HCT116 (cell line): ENCODE results near the gene LY86. TPM values are rescaled to one million over a fixed set of nuclear protein-coding genes. Genes with fewer than 3 reads are reported as not detected.

Experiments used
- ATAC-seq: fragments of 200-7000 bp; cut with Tn5 transposase; 2 replicates; pipeline ENCODE4 v1.9.1; 2020; ENCODE audit warnings: mild to moderate bottlenecking, moderate library complexity
- BruUV-seq: library from RNA; stranded (reverse); fragments of 400-500 nt; replicated peaks from 2 replicates; lab custom pipeline; 2021; lab: Mats Ljungman, UMichigan
- CTCF ChIA-PET: fragments of 300-600 bp; sonication (Branson Sonifier 250); formaldehyde crosslinking; loops from one replicate; lab custom pipeline; 2021; ENCODE audit warnings: antibody characterized with exemption; lab: Charles Lee
- POLR2A ChIA-PET: fragments of 300-600, 350-600 bp; sonication (Branson Sonifier 250); formaldehyde crosslinking; loops from one replicate; lab custom pipeline; 2021; ENCODE audit warnings: antibody characterized with exemption; lab: Charles Lee
- RAD21 ChIA-PET, 2 experiments: fragments of 300-600 bp; sonication (Branson Sonifier 250); formaldehyde crosslinking; loops; one replicate each; lab custom pipeline; 2023; ENCODE audit warnings: low total read pairs in 2 of 2; ENCODE audit not compliant: uncharacterized antibody in 2 of 2, unreplicated experiment in 2 of 2, low non-redundant PET in 1 of 2; lab: Charles Lee
- DNase-seq: peaks from one replicate; pipeline ENCODE4 v3.0.0-alpha.2; 2010; ENCODE audit warnings: low read depth, low spot score
- H2AFZ ChIP-seq: fragments of 200-600 bp; shearing (Covaris generic), sonication (generic); 2 replicates; pipeline ENCODE4 v1.6.1; 2017; ENCODE audit warnings: low read depth, mixed run types, mixed read lengths, antibody characterized with exemption, low read length; ENCODE audit not compliant: poor library complexity, severe bottlenecking
- H3K27ac ChIP-seq: 2 replicates; pipeline ENCODE4 v1.5.1; 2012; ENCODE audit warnings: low read depth, low read length
- H3K27me3 ChIP-seq: fragments of 200-600 bp; sonication (generic); 2 replicates; pipeline ENCODE4 v1.6.1; 2016; ENCODE audit warnings: mixed run types, low read length, mixed read lengths; ENCODE audit not compliant: insufficient read depth
- H3K36me3 ChIP-seq, 2 experiments: fragments of 200-500 bp in 1 of 2; fragments of 200-600 bp in 1 of 2; sonication (Bioruptor generic) in 1 of 2; sonication (generic) in 1 of 2; 2 replicates each; pipeline versions ENCODE4 v1.5.1 to v1.6.1; 2014 to 2016; ENCODE audit warnings: low read length in 2 of 2, inconsistent platforms in 1 of 2, mixed read lengths in 1 of 2, mixed run types in 1 of 2; ENCODE audit not compliant: insufficient read depth in 2 of 2, control insufficient read depth in 1 of 2
- H3K4me1 ChIP-seq, 2 experiments: fragments of 200-600 bp in 1 of 2; sonication (generic) in 1 of 2; 2 replicates each; pipeline versions ENCODE4 v1.5.1 to v1.6.1; 2012 to 2017; ENCODE audit warnings: low read length in 2 of 2, inconsistent platforms in 1 of 2, mild to moderate bottlenecking in 1 of 2, mixed read lengths in 1 of 2, mixed run types in 1 of 2, moderate library complexity in 1 of 2; ENCODE audit not compliant: insufficient read depth in 2 of 2, control insufficient read depth in 1 of 2
- H3K4me2 ChIP-seq: fragments of 200-600 bp; sonication (generic); 2 replicates; pipeline ENCODE4 v1.6.1; 2017; ENCODE audit warnings: mixed run types, low read length, mixed read lengths
- H3K4me3 ChIP-seq, 2 experiments: fragments of 200-600 bp in 1 of 2; sonication (generic) in 1 of 2; replicated peaks in 1 of 2; 2 replicates each; pipeline ENCODE4 v1.5.1; 2011 to 2016; ENCODE audit warnings: low read length in 2 of 2, control low read depth in 1 of 2, low read depth in 1 of 2, mild to moderate bottlenecking in 1 of 2, mixed read lengths in 1 of 2, mixed run types in 1 of 2
- H3K79me2 ChIP-seq: fragments of 200-600 bp; sonication (generic); 2 replicates; pipeline ENCODE4 v1.6.1; 2017; ENCODE audit warnings: mild to moderate bottlenecking, mixed run types, low read length, moderate library complexity, mixed read lengths; ENCODE audit not compliant: insufficient read depth
- H3K9ac ChIP-seq: fragments of 200-600 bp; sonication (generic); 2 replicates; pipeline ENCODE4 v1.6.1; 2016; ENCODE audit warnings: low read length, mixed read lengths
- H3K9me2 ChIP-seq: fragments of 200-600 bp; sonication (generic), shearing (Covaris generic); 2 replicates; pipeline ENCODE4 v1.6.1; 2017; ENCODE audit warnings: mixed run types, mild to moderate bottlenecking, moderate library complexity; ENCODE audit not compliant: insufficient read depth
- H3K9me3 ChIP-seq, 2 experiments: fragments of 200-500 bp in 1 of 2; fragments of 200-600 bp in 1 of 2; sonication (Bioruptor generic) in 1 of 2; sonication (generic) in 1 of 2; 2 replicates each; pipeline ENCODE4 v1.6.1; 2014 to 2017; ENCODE audit warnings: low read length in 2 of 2, mixed read lengths in 2 of 2, inconsistent platforms in 1 of 2, low read depth in 1 of 2, mild to moderate bottlenecking in 1 of 2, mixed run types in 1 of 2, moderate library complexity in 1 of 2; ENCODE audit not compliant: control insufficient read depth in 1 of 2, insufficient read depth in 1 of 2
- H4K20me1 ChIP-seq: fragments of 200-600 bp; sonication (generic), shearing (Covaris generic); 2 replicates; pipeline ENCODE4 v1.6.1; 2017; ENCODE audit warnings: mixed run types, mild to moderate bottlenecking, moderate library complexity; ENCODE audit not compliant: insufficient read depth
- EGR1 ChIP-seq: IDR thresholded peaks from 2 replicates; pipeline ENCODE4 v1.6.1; 2012; ENCODE audit warnings: low read depth
- FOSL1 ChIP-seq: IDR thresholded peaks from 2 replicates; pipeline ENCODE4 v1.6.1; 2012; ENCODE audit warnings: low read depth
- JUND ChIP-seq: IDR thresholded peaks from 2 replicates; pipeline ENCODE4 v1.6.1; 2012
- POLR2A ChIP-seq: IDR thresholded peaks from 2 replicates; pipeline ENCODE4 v1.7.0; 2011; ENCODE audit warnings: borderline replicate concordance; ENCODE audit not compliant: insufficient read depth, insufficient read length; ENCODE audit errors: extremely low read depth
- POLR2AphosphoS5 ChIP-seq: IDR thresholded peaks from 2 replicates; pipeline ENCODE4 v1.6.1; 2011; ENCODE audit warnings: mild to moderate bottlenecking, low read depth, low read length, moderate library complexity
- RAD21 ChIP-seq: IDR thresholded peaks from 2 replicates; pipeline ENCODE4 v1.6.1; 2012; ENCODE audit warnings: low read depth, mild to moderate bottlenecking
- SIN3A ChIP-seq: IDR thresholded peaks from 2 replicates; pipeline ENCODE4 v1.6.1; 2012; ENCODE audit warnings: low read depth
- SP1 ChIP-seq: IDR thresholded peaks from 2 replicates; pipeline ENCODE4 v1.6.1; 2012; ENCODE audit warnings: low read depth
- intact Hi-C: fragments of 100-400 bp; cut with micrococcal nuclease; formaldehyde crosslinking; loops from 2 replicates; pipeline ENCODE4 v1.10.0; 2022
- total RNA-seq: library from RNA; stranded (reverse); gene quantifications from one replicate; pipeline ENCODE4 v1.2.1, GENCODE V29; 2021; ENCODE audit not compliant: unreplicated experiment
- TF ChIP-seq, protein P1 (sequence below), 3 experiments: fragments of 200-600 bp in 1 of 3; sonication (generic) in 1 of 3; IDR thresholded peaks in 2 of 3; conservative IDR thresholded peaks in 1 of 3; 2 replicates each; pipeline ENCODE4 v1.5.1; 2012 to 2017; ENCODE audit warnings: low read depth in 2 of 3, low read length in 2 of 3, antibody characterized with exemption in 1 of 3, borderline replicate concordance in 1 of 3, control low read depth in 1 of 3, mild to moderate bottlenecking in 1 of 3, mixed read lengths in 1 of 3, mixed run types in 1 of 3, moderate library complexity in 1 of 3; ENCODE audit not compliant: insufficient read depth in 1 of 3
- TF ChIP-seq, protein P2 (sequence below): IDR thresholded peaks from 2 replicates; pipeline ENCODE4 v1.6.1; 2011; ENCODE audit warnings: mild to moderate bottlenecking, low read length, moderate library complexity; ENCODE audit not compliant: insufficient replicate concordance; ENCODE audit errors: extremely low read depth
- TF ChIP-seq, protein P3 (sequence below): IDR thresholded peaks from 2 replicates; pipeline ENCODE4 v1.6.1; 2012
- TF ChIP-seq, protein P4 (sequence below): IDR thresholded peaks from 2 replicates; pipeline ENCODE4 v1.6.1; 2012; ENCODE audit warnings: low read depth

The LY86 gene
- total RNA-seq, 1 experiment from 2014 or later, result not detected

DNA sequence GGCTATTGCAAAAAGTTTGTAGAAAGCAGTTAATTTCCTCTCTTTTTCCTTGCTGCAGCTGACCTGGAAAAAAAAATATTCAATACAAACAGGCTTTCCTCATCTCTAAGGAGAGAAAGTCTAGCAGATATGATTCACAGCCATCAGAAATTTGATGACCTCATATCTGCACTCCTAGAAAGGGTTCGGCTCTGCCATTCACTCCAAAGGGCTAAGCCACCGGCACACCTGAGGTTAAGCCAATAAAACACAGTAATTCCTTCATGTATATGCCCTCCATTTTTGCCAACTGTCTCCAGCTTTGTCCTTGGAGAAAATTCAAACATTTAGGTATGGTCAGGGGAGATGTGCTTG, 18.7 kb upstream of the LY86 start:
- DNase-seq (no peak), ATAC-seq (no peak)
- no peaks in the 10 kb centered on the region for H3K36me3 ChIP-seq
- TF ChIP-seq EGR1, result no peak
- no peak for TF ChIP-seq POLR2AphosphoS5
- TF ChIP-seq, protein P1, sequence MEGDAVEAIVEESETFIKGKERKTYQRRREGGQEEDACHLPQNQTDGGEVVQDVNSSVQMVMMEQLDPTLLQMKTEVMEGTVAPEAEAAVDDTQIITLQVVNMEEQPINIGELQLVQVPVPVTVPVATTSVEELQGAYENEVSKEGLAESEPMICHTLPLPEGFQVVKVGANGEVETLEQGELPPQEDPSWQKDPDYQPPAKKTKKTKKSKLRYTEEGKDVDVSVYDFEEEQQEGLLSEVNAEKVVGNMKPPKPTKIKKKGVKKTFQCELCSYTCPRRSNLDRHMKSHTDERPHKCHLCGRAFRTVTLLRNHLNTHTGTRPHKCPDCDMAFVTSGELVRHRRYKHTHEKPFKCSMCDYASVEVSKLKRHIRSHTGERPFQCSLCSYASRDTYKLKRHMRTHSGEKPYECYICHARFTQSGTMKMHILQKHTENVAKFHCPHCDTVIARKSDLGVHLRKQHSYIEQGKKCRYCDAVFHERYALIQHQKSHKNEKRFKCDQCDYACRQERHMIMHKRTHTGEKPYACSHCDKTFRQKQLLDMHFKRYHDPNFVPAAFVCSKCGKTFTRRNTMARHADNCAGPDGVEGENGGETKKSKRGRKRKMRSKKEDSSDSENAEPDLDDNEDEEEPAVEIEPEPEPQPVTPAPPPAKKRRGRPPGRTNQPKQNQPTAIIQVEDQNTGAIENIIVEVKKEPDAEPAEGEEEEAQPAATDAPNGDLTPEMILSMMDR (IDR thresholded peaks at IDR 0.05 in 2 of 3, conservative IDR thresholded peaks at IDR 0.05 in 1 of 3; ENCODE audit: borderline replicate concordance in 1 of 3, insufficient read depth in 1 of 3, low read depth in 2 of 3, low read length in 2 of 3), result no peak
- TF ChIP-seq SP1, result no peak
- TF ChIP-seq, all 23 proteins: peak for 0
- no TSS peak for BruUV-seq
- Histone ChIP-seq H3K9me2 (no peaks in the 10 kb centered on the region), H4K20me1 (no peaks in the 10 kb centered on the region), H3K4me2 (no peak overlapping the region), H2AFZ (no peak overlapping the region), H3K27me3 (peaks cover 41% of the 10 kb centered on the region), H3K9ac (no peak overlapping the region), H3K4me1 (no peaks in the 10 kb centered on the region), H3K9me3 (no peaks in the 10 kb centered on the region), H3K79me2 (no peaks in the 10 kb centered on the region), H3K4me3 (no peak overlapping the region), H3K27ac (no peak overlapping the region)
- ChIA-PET CTCF (no interaction called here), POLR2A (no interaction called here), RAD21 (no interaction called here)
- intact Hi-C loops, result no loop called here

DNA sequence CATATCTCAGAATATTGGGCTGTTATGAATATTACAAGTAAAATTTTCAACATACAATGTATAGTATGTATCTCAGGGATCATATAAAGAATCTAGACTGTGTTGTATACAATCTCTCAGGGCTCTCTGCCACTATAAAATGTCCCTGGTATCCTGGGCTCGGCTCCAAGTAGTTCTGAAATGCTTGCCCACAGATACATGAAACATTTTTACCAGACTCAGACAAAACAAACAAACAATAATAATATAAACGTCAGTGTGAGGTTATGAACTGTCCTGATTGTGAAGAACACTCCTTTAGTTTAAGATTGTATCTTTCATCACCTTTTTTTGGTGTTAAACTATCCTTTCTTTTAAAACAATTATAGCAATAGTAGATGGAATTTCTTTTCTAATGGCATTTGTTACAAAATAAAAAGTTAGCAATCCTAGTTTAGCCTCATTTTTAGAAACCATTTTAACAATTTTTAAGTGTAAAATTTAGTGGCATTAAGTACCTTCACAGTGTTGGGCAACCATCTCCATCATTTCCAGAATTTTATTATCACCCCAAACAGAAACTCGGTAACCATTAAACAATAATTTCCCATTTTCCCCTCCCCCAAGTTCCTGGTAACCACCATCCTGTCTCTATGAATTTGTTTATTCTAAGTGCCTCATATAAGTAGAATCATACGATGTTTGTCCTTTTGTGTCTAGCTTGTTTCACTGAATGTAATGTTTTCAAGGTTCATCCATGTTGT, 17.4 kb upstream of the LY86 start:
- Histone ChIP-seq H3K4me1 (no peaks in the 10 kb centered on the region), H3K79me2 (no peaks in the 10 kb centered on the region), H4K20me1 (no peaks in the 10 kb centered on the region), H3K9ac (no peak overlapping the region), H3K9me2 (no peaks in the 10 kb centered on the region), H3K36me3 (no peaks in the 10 kb centered on the region), H3K4me3 (no peak overlapping the region), H2AFZ (no peak overlapping the region), H3K27ac (no peak overlapping the region), H3K27me3 (peaks cover 37% of the 10 kb centered on the region), H3K4me2 (no peak overlapping the region), H3K9me3 (no peaks in the 10 kb centered on the region)
- intact Hi-C loops, result no loop called here
- DNase-seq (no peak), ATAC-seq (no peak)
- BruUV-seq, result no TSS peak
- CTCF ChIA-PET, result no interaction called here
- POLR2A ChIA-PET, result no interaction called here
- RAD21 ChIA-PET, result no interaction called here
- TF ChIP-seq SIN3A, result no peak
- TF ChIP-seq, protein P2, sequence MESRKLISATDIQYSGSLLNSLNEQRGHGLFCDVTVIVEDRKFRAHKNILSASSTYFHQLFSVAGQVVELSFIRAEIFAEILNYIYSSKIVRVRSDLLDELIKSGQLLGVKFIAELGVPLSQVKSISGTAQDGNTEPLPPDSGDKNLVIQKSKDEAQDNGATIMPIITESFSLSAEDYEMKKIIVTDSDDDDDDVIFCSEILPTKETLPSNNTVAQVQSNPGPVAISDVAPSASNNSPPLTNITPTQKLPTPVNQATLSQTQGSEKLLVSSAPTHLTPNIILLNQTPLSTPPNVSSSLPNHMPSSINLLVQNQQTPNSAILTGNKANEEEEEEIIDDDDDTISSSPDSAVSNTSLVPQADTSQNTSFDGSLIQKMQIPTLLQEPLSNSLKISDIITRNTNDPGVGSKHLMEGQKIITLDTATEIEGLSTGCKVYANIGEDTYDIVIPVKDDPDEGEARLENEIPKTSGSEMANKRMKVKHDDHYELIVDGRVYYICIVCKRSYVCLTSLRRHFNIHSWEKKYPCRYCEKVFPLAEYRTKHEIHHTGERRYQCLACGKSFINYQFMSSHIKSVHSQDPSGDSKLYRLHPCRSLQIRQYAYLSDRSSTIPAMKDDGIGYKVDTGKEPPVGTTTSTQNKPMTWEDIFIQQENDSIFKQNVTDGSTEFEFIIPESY, result no peak
- TF ChIP-seq POLR2AphosphoS5, result no peak
- TF ChIP-seq, protein P3, sequence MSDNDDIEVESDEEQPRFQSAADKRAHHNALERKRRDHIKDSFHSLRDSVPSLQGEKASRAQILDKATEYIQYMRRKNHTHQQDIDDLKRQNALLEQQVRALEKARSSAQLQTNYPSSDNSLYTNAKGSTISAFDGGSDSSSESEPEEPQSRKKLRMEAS, result no peak
- TF ChIP-seq JUND, result no peak
- TF ChIP-seq, protein P4, sequence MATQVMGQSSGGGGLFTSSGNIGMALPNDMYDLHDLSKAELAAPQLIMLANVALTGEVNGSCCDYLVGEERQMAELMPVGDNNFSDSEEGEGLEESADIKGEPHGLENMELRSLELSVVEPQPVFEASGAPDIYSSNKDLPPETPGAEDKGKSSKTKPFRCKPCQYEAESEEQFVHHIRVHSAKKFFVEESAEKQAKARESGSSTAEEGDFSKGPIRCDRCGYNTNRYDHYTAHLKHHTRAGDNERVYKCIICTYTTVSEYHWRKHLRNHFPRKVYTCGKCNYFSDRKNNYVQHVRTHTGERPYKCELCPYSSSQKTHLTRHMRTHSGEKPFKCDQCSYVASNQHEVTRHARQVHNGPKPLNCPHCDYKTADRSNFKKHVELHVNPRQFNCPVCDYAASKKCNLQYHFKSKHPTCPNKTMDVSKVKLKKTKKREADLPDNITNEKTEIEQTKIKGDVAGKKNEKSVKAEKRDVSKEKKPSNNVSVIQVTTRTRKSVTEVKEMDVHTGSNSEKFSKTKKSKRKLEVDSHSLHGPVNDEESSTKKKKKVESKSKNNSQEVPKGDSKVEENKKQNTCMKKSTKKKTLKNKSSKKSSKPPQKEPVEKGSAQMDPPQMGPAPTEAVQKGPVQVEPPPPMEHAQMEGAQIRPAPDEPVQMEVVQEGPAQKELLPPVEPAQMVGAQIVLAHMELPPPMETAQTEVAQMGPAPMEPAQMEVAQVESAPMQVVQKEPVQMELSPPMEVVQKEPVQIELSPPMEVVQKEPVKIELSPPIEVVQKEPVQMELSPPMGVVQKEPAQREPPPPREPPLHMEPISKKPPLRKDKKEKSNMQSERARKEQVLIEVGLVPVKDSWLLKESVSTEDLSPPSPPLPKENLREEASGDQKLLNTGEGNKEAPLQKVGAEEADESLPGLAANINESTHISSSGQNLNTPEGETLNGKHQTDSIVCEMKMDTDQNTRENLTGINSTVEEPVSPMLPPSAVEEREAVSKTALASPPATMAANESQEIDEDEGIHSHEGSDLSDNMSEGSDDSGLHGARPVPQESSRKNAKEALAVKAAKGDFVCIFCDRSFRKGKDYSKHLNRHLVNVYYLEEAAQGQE, result no peak
- no peak for TF ChIP-seq RAD21
- no peak for TF ChIP-seq POLR2A
- TF ChIP-seq FOSL1, result no peak
